Globus pallidus (tissue), 1 donor: ENCODE data around the gene CYTH4.

Experiments
- DNase-seq: peaks from one replicate; pipeline ENCODE4 v3.0.0-alpha.2; 2015; ENCODE audit warnings: low spot score

The CYTH4 gene

GRCh38 chr22:37290737-37291136 is 8.4 kb downstream of the CYTH4 start:
- no peak for DNase-seq

GRCh38 chr22:37291559-37292298 is 9.4 kb downstream of the CYTH4 start:
- no peak for DNase-seq

GRCh38 chr22:37292641-37293040 is 10.3 kb downstream of the CYTH4 start:
- DNase-seq, result no peak

GRCh38 chr22:37293172-37293571 is 10.9 kb downstream of the CYTH4 start:
- DNase-seq, result no peak

- DNase-seq, result no peak
Observed at GRCh38 chr22:37294747-37295146, 12.4 kb downstream of the CYTH4 start.

- DNase-seq, result no peak
Observed at GRCh38 chr22:37295213-37295886, 13.0 kb downstream of the CYTH4 start.

GRCh38 chr22:37295946-37296345 is 13.6 kb downstream of the CYTH4 start:
- DNase-seq, result no peak

GRCh38 chr22:37298748-37299495 is 16.6 kb downstream of the CYTH4 start:
- DNase-seq, result no peak

- DNase-seq, result no peak
Observed at GRCh38 chr22:37299969-37300509, 17.7 kb downstream of the CYTH4 start.

- DNase-seq, result peak; percentile 23
Observed at GRCh38 chr22:37300551-37301017, 18.3 kb downstream of the CYTH4 start.

- DNase-seq, result no peak
Observed at GRCh38 chr22:37301144-37301830, 19.0 kb downstream of the CYTH4 start.

GRCh38 chr22:37302674-37303555 is 20.6 kb downstream of the CYTH4 start:
- no peak for DNase-seq

- no peak for DNase-seq
Observed at GRCh38 chr22:37303821-37304274, 21.5 kb downstream of the CYTH4 start.

GRCh38 chr22:37304595-37305343 is 22.5 kb downstream of the CYTH4 start:
- no peak for DNase-seq

- DNase-seq, result no peak
Observed at GRCh38 chr22:37305887-37306286, 23.6 kb downstream of the CYTH4 start.

- no peak for DNase-seq
Observed at GRCh38 chr22:37306494-37306829, 24.2 kb downstream of the CYTH4 start.

- no peak for DNase-seq
Observed at GRCh38 chr22:37308385-37309200, 26.3 kb downstream of the CYTH4 start.

- no peak for DNase-seq
Observed at GRCh38 chr22:37309211-37310074, 27.1 kb downstream of the CYTH4 start.
